Stimulated activated CD8-positive, alpha-beta memory T cell treated with anti-CD3 and anti-CD28 coated beads, Interleukin-4, amount 100 ng/mL, for 4 hours (primary cell): ENCODE data around the gene ZNF80.

ENCODE experiments used
- DNase-seq, 2 donors: peaks; one replicate each; pipeline ENCODE4 v3.0.0-alpha.2; 2020; ENCODE audit warnings: low read depth in 2 of 2, low spot score in 1 of 2

Gene ZNF80

GRCh38 chr3:114219741-114220140, 17.6 kb downstream of the ZNF80 start:
- DNase-seq = no peak

GRCh38 chr3:114218578-114219185, 18.7 kb downstream of the ZNF80 start:
- DNase-seq = no peak

- no peak for DNase-seq
Measured at GRCh38 chr3:114218006-114218405, 19.4 kb downstream of the ZNF80 start.

GRCh38 chr3:114217266-114217665, 20.1 kb downstream of the ZNF80 start:
- no peak for DNase-seq

GRCh38 chr3:114216186-114216970, 21.0 kb downstream of the ZNF80 start:
- DNase-seq = no peak

- DNase-seq = no peak
Measured at GRCh38 chr3:114214542-114215341, 22.6 kb downstream of the ZNF80 start.

- peak; percentile 55 to 58 for DNase-seq
Measured at GRCh38 chr3:114213627-114214541, 23.5 kb downstream of the ZNF80 start.

GRCh38 chr3:114213292-114213626, 24.1 kb downstream of the ZNF80 start:
- DNase-seq = no peak

GRCh38 chr3:114212646-114213045, 24.7 kb downstream of the ZNF80 start:
- DNase-seq = no peak

GRCh38 chr3:114207768-114208167, 29.6 kb downstream of the ZNF80 start:
- DNase-seq = no peak

- DNase-seq = no peak
Measured at GRCh38 chr3:114206342-114206741, 31.0 kb downstream of the ZNF80 start.

- DNase-seq = no peak
Measured at GRCh38 chr3:114205541-114205940, 31.8 kb downstream of the ZNF80 start.

- no peak for DNase-seq
Measured at GRCh38 chr3:114194750-114195149, 42.6 kb downstream of the ZNF80 start.

GRCh38 chr3:114192136-114192535, 45.2 kb downstream of the ZNF80 start:
- no peak for DNase-seq

GRCh38 chr3:114186501-114186900, 50.9 kb downstream of the ZNF80 start:
- no peak for DNase-seq
